GM19043 (cell line): Measurements from ENCODE around the gene POLR1C.
"Not testable (repeated sequence)": the region's sequence is repeated elsewhere in the genome, so short reads cannot be mapped to it uniquely, and the experiment has no call there.

Experiments used
- ATAC-seq: cut with Tn5 transposase; IDR thresholded peaks from one replicate; pipeline ENCODE4 v1.9.1; 2021; ENCODE audit warnings: low read depth; ENCODE audit not compliant: unreplicated experiment

POLR1C gene

GRCh38 chr6:43492673-43493072 lies 24.2 kb upstream of the POLR1C start:
- no peak for ATAC-seq

DNA sequence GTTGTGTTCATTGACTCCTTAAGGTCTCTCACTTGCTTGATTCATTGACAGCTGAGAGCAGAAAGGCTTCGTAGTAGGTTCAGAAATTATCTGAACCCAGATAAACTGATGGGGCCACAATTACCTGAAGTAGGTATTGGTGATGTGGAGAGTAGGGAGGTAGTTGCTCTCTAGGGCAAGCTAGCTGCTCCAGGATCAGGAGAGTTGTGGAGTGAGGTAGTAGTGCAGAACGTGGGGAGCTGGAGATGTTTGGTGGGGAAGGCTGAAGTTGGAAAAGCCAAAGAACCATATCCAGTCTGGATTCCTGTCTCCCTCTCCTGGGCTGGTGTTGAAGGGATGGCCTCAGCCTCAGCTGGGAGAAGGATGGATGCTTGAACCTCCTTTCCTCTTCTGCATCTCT lies 23.7 kb upstream of the POLR1C start:
- no peak for ATAC-seq

GRCh38 chr6:43493833-43494232 lies 23.1 kb upstream of the POLR1C start:
- ATAC-seq = no peak

- ATAC-seq = no peak
These were observed 22.6 kb upstream of the POLR1C start for GRCh38 chr6:43494321-43494720.

DNA sequence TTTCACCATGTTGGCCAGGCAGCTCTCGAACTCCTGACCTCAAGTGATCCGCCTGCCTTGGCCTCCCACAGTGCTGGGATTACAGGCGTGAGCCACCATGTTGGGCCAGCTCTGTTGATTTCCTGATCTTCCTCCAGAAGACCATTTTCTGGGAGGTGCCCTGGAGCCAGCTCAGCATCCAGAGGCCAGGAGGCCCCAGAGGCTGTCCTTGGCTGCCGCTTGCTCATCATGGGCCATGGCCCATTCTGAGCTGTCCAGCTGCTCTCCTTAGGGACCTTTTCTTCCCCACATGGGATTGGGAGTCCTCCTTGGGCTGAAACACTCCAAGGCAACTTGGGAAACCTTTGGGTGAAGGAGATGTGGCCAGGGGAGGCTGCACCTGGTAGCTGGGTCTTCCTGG lies 22.1 kb upstream of the POLR1C start:
- ATAC-seq = no peak

- ATAC-seq = no peak
These were observed 21.4 kb upstream of the POLR1C start for GRCh38 chr6:43495409-43495941.

GRCh38 chr6:43496370-43497128 lies 20.3 kb upstream of the POLR1C start:
- ATAC-seq = no peak

GRCh38 chr6:43497129-43497396 lies 19.8 kb upstream of the POLR1C start:
- ATAC-seq = no peak

DNA sequence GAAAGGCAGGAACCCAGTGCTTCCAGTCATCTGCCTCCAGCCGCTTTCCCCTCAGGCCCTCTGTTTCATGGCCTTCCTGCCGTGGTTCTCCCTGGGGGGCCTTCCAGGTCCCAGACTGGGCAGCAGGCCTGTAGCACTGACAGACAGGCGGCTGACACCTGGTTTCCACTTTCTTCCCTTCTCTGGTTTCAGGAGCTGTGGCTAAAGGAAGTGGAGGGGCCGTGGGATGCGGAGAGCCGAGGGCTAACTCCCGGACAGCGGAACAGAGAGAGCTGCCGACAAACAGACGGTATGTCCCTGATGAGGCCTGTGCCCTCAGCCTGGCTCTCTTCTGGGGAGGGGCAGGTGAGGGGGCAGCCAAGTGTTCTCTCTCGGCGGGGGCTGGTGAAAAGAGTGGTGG lies 19.2 kb upstream of the POLR1C start:
- no peak for ATAC-seq

- ATAC-seq = not testable (repeated sequence)
These were observed 18.6 kb upstream of the POLR1C start for GRCh38 chr6:43498291-43498690.

DNA sequence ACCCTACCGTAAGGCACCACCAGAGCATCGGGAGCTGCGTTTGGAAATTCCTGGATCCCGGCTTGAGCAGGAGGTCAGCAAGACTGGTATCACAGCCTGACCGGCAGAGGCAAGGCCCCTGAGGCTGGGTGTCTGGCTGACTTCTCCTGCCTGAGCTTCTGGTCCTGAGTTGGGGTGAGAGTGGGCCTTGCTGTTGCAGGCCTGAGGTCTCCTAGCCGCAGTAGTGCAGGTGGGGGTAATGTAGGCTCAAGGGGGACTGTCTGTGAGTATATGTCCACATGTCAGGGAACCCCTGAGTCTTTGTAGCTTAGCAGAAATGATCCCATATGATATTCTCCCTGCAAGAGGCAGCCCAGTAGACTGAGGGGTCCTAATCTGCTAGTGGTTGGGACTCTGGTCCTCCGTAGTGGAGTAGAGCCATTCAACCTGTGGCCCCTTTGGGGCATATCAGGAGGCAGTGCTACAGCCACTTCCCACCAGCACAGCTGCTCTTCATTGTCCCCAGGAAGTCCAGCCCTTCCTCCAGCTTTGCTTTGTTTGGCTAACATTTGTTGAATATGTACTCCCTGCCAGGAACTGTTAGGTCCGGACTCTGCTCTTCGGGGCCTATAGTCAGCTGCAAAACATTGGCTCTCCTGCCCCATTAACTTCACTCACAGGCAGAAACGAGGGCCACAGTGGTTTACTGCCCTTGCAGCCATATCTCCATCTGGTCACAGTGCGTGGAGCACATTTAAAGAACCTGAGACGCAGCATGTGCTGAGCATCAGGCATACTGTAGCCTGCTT lies 17.7 kb upstream of the POLR1C start:
- no peak for ATAC-seq

DNA sequence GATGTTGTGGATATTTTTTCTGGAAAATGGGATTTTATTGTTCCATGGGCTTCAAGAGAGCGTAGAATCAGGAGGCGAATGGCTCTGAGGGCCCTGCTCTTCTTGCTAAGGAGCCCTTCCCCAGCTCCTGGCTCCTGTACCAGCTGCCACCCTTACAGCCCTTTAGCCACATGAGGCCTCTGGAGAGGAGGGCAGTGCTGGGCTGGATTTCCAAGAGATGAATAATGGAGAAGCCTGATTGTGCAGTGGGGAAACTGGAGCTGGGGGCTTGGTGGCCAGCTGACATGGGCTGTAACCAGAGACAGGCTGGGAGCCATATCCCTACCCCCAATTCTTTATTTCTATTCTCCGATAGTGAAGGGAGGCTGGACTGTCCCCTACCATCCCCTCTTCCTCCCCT lies 16.0 kb upstream of the POLR1C start:
- no peak for ATAC-seq

GRCh38 chr6:43502666-43503065 lies 14.2 kb upstream of the POLR1C start:
- ATAC-seq = no peak

GRCh38 chr6:43503443-43503842 lies 13.4 kb upstream of the POLR1C start:
- ATAC-seq = no peak

- no peak for ATAC-seq
These were observed 11.9 kb upstream of the POLR1C start for GRCh38 chr6:43504756-43505593.

- no peak for ATAC-seq
These were observed 11.2 kb upstream of the POLR1C start for GRCh38 chr6:43505718-43506117.

DNA sequence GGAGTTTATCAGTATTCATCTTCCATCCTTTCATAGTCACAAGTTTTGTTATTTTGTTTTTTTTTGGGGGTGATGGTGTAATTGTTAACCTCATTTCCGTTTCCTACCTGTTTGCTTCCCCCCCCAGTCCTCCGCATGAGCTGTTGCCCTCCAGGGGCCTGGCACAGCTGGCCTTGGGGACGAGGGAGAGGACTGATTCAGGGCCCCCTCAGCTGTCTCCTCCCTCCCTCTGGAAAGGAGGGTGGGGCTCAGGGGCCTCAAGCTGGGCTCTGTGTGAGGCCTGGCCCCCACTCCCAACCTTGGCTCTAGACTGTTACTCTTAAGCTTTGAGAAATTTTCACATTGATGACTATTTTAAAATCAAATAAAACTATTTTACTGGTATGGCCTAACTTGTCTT lies 10.7 kb upstream of the POLR1C start:
- ATAC-seq = no peak

DNA sequence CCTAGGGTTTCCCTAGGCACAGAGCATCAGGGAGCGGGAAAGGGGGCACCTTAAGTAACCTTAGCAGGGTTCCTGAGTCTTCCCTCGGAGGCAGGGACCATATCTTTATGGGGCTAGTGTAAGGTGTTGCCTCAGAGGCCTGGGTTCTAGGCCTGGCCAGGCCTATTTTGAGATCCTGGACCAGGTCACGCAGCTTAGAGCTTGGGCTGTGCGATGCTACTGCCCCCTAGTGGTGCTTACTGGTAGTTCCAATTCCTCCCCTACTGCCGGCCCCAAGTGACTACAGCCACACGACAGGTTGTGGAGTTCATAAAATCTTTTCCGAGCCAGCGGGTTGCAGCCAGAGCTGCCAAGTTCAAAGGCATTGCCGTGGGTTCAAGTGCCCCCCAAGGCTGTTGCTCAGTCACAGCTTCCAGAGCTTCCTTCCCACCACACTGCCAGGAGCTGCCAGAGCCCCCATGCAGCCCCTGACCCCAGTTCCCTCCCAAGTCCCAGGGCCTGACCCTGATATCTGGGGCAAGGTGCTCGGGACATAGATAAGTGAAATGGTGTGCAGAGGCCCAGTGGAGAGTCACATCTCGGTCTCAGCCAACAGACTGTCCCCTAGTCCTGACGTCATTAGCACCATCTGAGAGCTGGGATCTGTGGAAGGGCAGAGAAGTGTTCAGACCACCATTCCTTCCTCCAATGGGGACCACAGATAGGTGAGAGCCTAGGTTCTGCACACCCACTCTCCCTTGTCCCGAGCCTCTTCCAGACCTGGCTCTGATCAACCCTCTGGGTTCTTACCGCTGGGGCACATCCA lies 10.0 kb upstream of the POLR1C start:
- ATAC-seq = no peak

DNA sequence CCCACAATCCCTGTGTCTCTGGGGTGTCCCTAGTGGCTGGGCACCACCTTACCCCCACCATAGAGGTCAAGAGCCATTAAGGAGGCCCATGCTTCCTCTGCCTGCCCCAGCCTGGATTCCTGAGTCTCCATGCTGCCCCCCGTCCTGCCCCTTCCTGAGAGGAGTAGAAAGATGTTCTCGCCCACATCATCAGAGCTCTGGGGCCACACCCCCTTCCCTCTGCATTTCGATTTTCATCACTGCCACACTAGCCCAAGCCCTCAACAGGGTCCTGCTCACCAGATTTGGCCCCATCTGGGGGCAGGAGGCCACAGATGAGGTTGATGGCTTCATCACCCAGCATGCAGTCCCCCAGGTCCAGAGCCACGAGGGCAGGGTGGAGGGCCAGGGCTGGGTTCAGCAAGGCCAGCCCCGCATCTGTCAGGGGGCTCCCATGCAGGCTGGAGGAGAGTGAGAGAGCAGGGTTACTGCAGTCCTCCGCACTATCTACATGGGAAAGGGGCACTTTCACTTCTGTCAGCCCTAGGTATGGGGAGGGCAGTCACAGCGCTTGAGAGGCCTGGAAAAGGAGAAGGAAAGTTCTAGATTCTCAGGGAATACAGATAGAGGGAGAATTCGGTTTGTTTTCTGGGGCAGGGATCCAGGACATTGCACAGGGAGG lies 8.3 kb upstream of the POLR1C start:
- ATAC-seq = no peak
